Stomach (tissue), 9 donors: ENCODE results near the gene ZNF789. TPM values are rescaled to one million over a fixed set of nuclear protein-coding genes. Genes with fewer than 3 reads are reported as not detected.

ENCODE experiments used
- DNase-seq, 2 donors: peaks; one replicate each; pipeline versions ENCODE4 v3.0.0 to v3.0.0-alpha.2; 2013 to 2019
- H3K27ac ChIP-seq, 5 donors: fragments of 200-600 bp in 4 of 5; sonication (generic) in 4 of 5; one replicate each; pipeline ENCODE4 v1.5.1; 2013 to 2019; ENCODE audit warnings: mild to moderate bottlenecking in 1 of 5, moderate library complexity in 1 of 5
- H3K27me3 ChIP-seq, 3 donors: fragments of 200-600 bp; sonication (generic); one replicate each; pipeline ENCODE4 v1.5.1; 2017 to 2019; ENCODE audit warnings: mixed run types in 1 of 3
- H3K36me3 ChIP-seq, 4 donors: fragments of 200-600 bp; sonication (generic); 1 replicate in 3 of 4; 2 replicates in 1 of 4; pipeline ENCODE4 v1.5.1; 2016 to 2019
- H3K4me1 ChIP-seq, 4 donors: fragments of 200-600 bp; sonication (generic); one replicate each; pipeline ENCODE4 v1.5.1; 2016 to 2019
- H3K4me3 ChIP-seq, 4 donors: fragments of 200-600 bp; sonication (generic) in 3 of 4; one replicate each; pipeline ENCODE4 v1.5.1; 2016 to 2019; ENCODE audit warnings: mild to moderate bottlenecking in 1 of 4
- H3K9me3 ChIP-seq, 4 donors: fragments of 200-600 bp; sonication (generic); one replicate each; pipeline ENCODE4 v1.5.1; 2016 to 2019
- CTCF ChIP-seq, 7 experiments: fragments of 450-650 bp in 4 of 7; fragments of 200-600 bp in 3 of 7; sonication (generic) in 3 of 7; IDR thresholded peaks; one replicate each; pipeline ENCODE4 v1.5.1; 2016 to 2019; ENCODE audit warnings: antibody characterized with exemption in 7 of 7, control low read depth in 2 of 7, mild to moderate bottlenecking in 1 of 7
- EP300 ChIP-seq: sonication (generic); formaldehyde crosslinking; IDR thresholded peaks from one replicate; pipeline ENCODE4 v1.6.1; 2017; ENCODE audit warnings: antibody characterized with exemption
- POLR2A ChIP-seq, 4 donors: fragments of 450-650 bp; IDR thresholded peaks; one replicate each; pipeline ENCODE4 v1.6.1; 2016; ENCODE audit warnings: antibody characterized with exemption in 4 of 4, control low read depth in 2 of 4, mild to moderate bottlenecking in 1 of 4, moderate library complexity in 1 of 4
- POLR2AphosphoS5 ChIP-seq, 3 donors: sonication (generic); formaldehyde crosslinking; IDR thresholded peaks; one replicate each; pipeline ENCODE4 v1.6.1; 2016; ENCODE audit warnings: antibody characterized with exemption in 3 of 3
- WGBS, 5 donors: extraction: QIAGEN DNeasy Blood & Tissue Kit in 3 of 5; methylation state at CpG; one replicate each; pipeline versions ENCODE4 v1.1.5 to v1.1.7; 2013 to 2018; 5-methylcytosine and 5-hydroxymethylcytosine counted together
- intact Hi-C: fragments of 100-400 bp; cut with DNase I; formaldehyde crosslinking; loops from one replicate; pipeline ENCODE4 v1.15.1; 2023; ENCODE audit warnings: low total_unique reads
- polyA plus RNA-seq, 3 donors: library from polyadenylated mRNA; stranded (reverse); fragments of 200-250 nt; gene quantifications; one replicate each; pipeline ENCODE4 v1.2.3, GENCODE V29; 2013
- total RNA-seq, 5 donors: library from RNA; depleted of rRNA; stranded (reverse); fragments of >200 nt; gene quantifications; one replicate each; pipeline versions ENCODE4 v1.1.0 to v1.2.3, GENCODE V29; 2014 to 2016
- donor health status: healthy with polysubstance abuse.
- donor health status: Bipolar disorder and iron deficiency.
- donor health status: healthy.

The ZNF789 gene
- total and polyA plus RNA-seq, 8 donors: 6.6 to 55.6 (median 14.9) TPM

GRCh38 chr7:99521399-99521798, 48.7 kb downstream of the ZNF789 start:
- Histone ChIP-seq H3K27me3 (no peaks in the 10 kb centered on the region), H3K9me3 (no peaks in the 10 kb centered on the region), H3K4me3 (no peak overlapping the region), H3K4me1 (no peaks in the 10 kb centered on the region), H3K36me3 (peaks cover 24 to 95% (median 92%) of the 10 kb centered on the region in 4 donors), H3K27ac (no peak overlapping the region)
- WGBS, 5 donors: 92 to 96% (median 93%) methylated on average over 3 of the region's 3 CpGs
- DNase-seq: no peak
- intact Hi-C loops: no loop called here
- TF ChIP-seq CTCF (IDR thresholded peaks at IDR 0.05): no peak
- no peak for TF ChIP-seq EP300
- TF ChIP-seq POLR2A (IDR thresholded peaks at IDR 0.05): no peak
- no peak for TF ChIP-seq POLR2AphosphoS5 (IDR thresholded peaks at IDR 0.05)

GRCh38 chr7:99525713-99526440, 53.2 kb downstream of the ZNF789 start:
- H3K9me3 ChIP-seq: peaks cover 8 to 29% (median 21%) of the 10 kb centered on the region in 4 donors
- peak in 1 of 2 donors; percentile 32 for DNase-seq
- peaks cover 46 to 100% (median 94%) of the 10 kb centered on the region in 4 donors for H3K36me3 ChIP-seq
- H3K4me3 ChIP-seq: no peak overlapping the region
- 94 to 99% (median 96%) methylated on average over 21 of the region's 21 CpGs for WGBS, 5 donors
- intact Hi-C loops: no loop called here
- H3K27me3 ChIP-seq: no peaks in the 10 kb centered on the region
- no peak overlapping the region for H3K27ac ChIP-seq
- H3K4me1 ChIP-seq: no peaks in the 10 kb centered on the region
- no peak for TF ChIP-seq CTCF (IDR thresholded peaks at IDR 0.05)
- TF ChIP-seq EP300: no peak
- TF ChIP-seq POLR2AphosphoS5 (IDR thresholded peaks at IDR 0.05): no peak
- no peak for TF ChIP-seq POLR2A (IDR thresholded peaks at IDR 0.05)

- no peak overlapping the region for H3K27ac ChIP-seq
- intact Hi-C loops: no loop called here
- WGBS, 5 donors: 97 to 99% (median 99%) methylated on average over 12 of the region's 12 CpGs
- TF ChIP-seq CTCF (IDR thresholded peaks at IDR 0.05) (no peak), POLR2A (IDR thresholded peaks at IDR 0.05) (no peak), EP300 (no peak), POLR2AphosphoS5 (IDR thresholded peaks at IDR 0.05) (no peak)
- peaks cover 49 to 81% (median 74%) of the 10 kb centered on the region in 4 donors for H3K36me3 ChIP-seq
- H3K4me1 ChIP-seq: no peaks in the 10 kb centered on the region
- no peak for DNase-seq
- no peak overlapping the region for H3K4me3 ChIP-seq
- peaks cover 31 to 82% (median 67%) of the 10 kb centered on the region in 4 donors for H3K9me3 ChIP-seq
- no peaks in the 10 kb centered on the region for H3K27me3 ChIP-seq
Measured at GRCh38 chr7:99531354-99531765, 58.7 kb downstream of the ZNF789 start.

GRCh38 chr7:99535667-99536066, 63.0 kb downstream of the ZNF789 start:
- H3K36me3 ChIP-seq: peaks cover 17 to 38% (median 33%) of the 10 kb centered on the region in 4 donors
- H3K4me3 ChIP-seq: no peak overlapping the region
- no peak for TF ChIP-seq EP300
- no peak for TF ChIP-seq POLR2A (IDR thresholded peaks at IDR 0.05)
- no peak for TF ChIP-seq POLR2AphosphoS5 (IDR thresholded peaks at IDR 0.05)
- no peak for TF ChIP-seq CTCF (IDR thresholded peaks at IDR 0.05)
- no peaks in the 10 kb centered on the region for H3K27me3 ChIP-seq
- WGBS, 5 donors: 96 to 100% (median 97%) methylated on average over 2 of the region's 2 CpGs
- no peaks in the 10 kb centered on the region for H3K4me1 ChIP-seq
- no peak for DNase-seq
- H3K27ac ChIP-seq: no peak overlapping the region
- intact Hi-C loops: no loop called here
- H3K9me3 ChIP-seq: peaks cover 31 to 98% (median 72%) of the 10 kb centered on the region in 4 donors

Other genes with a start within 250 kb of the ZNF789 start
- gene MYH16, start 200.1 kb upstream of the ZNF789 start, total RNA-seq: under 1 TPM in 1 of 5 donors, not detected in 4; 0.37 TPM
- under 1 TPM in 1 of 3 donors, not detected in 2; 0.05 TPM for gene MYH16, start 200.1 kb upstream of the ZNF789 start, polyA plus RNA-seq
- gene ARPC1A, start 147.0 kb upstream of the ZNF789 start, total RNA-seq: 100 to 1,000 TPM in 4 of 5 donors, 10 to 100 TPM in 1; 93.3 to 220 (median 117) TPM
- 100 to 1,000 TPM; 165 to 344 (median 257) TPM for gene ARPC1A, start 147.0 kb upstream of the ZNF789 start, polyA plus RNA-seq
- 100 to 1,000 TPM in 3 of 5 donors, 10 to 100 TPM in 2; 25.1 to 229 (median 113) TPM for gene ARPC1B, start 98.2 kb upstream of the ZNF789 start, total RNA-seq
- gene ARPC1B, start 98.2 kb upstream of the ZNF789 start, polyA plus RNA-seq: 100 to 1,000 TPM in 2 of 3 donors, 10 to 100 TPM in 1; 89.9 to 196 (median 106) TPM
- gene PDAP1, start 64.3 kb upstream of the ZNF789 start, total RNA-seq: 10 to 100 TPM; 22.8 to 79.9 (median 32.3) TPM
- gene PDAP1, start 64.3 kb upstream of the ZNF789 start, polyA plus RNA-seq: 100 to 1,000 TPM; 129 to 153 (median 133) TPM
- 100 to 1,000 TPM in 1 of 5 donors, 10 to 100 TPM in 4; 58.0 to 122 (median 82.3) TPM for gene BUD31, start 63.9 kb upstream of the ZNF789 start, total RNA-seq
- gene BUD31, start 63.9 kb upstream of the ZNF789 start, polyA plus RNA-seq: 100 to 1,000 TPM; 127 to 155 (median 151) TPM
- 1 to 10 TPM in 4 of 5 donors, under 1 TPM in 1; 0.87 to 3.5 (median 2.7) TPM for gene PTCD1, start 34.1 kb upstream of the ZNF789 start, total RNA-seq
- gene PTCD1, start 34.1 kb upstream of the ZNF789 start, polyA plus RNA-seq: 1 to 10 TPM; 1.8 to 3.1 (median 2.0) TPM
- 10 to 100 TPM in 4 of 5 donors, 1 to 10 TPM in 1; 4.5 to 43.8 (median 28.8) TPM for gene CPSF4, start 33.9 kb upstream of the ZNF789 start, total RNA-seq
- 10 to 100 TPM; 24.9 to 31.3 (median 25.6) TPM for gene CPSF4, start 33.9 kb upstream of the ZNF789 start, polyA plus RNA-seq
- gene ATP5MF, start 6.7 kb upstream of the ZNF789 start, total RNA-seq: 100 to 1,000 TPM in 4 of 5 donors, 1 to 10 TPM in 1; 1.2 to 441 (median 159) TPM
- gene ATP5MF, start 6.7 kb upstream of the ZNF789 start, polyA plus RNA-seq: 1,000 to 10,000 TPM; 1,153 to 1,530 (median 1,469) TPM
- gene ZNF394, start 27.4 kb downstream of the ZNF789 start, total RNA-seq: 100 to 1,000 TPM in 1 of 5 donors, 10 to 100 TPM in 4; 16.9 to 177 (median 48.0) TPM
- gene ZNF394, start 27.4 kb downstream of the ZNF789 start, polyA plus RNA-seq: 10 to 100 TPM; 15.7 to 16.7 (median 16.4) TPM
- 10 to 100 TPM in 1 of 5 donors, 1 to 10 TPM in 3, under 1 TPM in 1; 0.58 to 11.4 (median 4.0) TPM for gene ZKSCAN5, start 31.8 kb downstream of the ZNF789 start, total RNA-seq
- gene ZKSCAN5, start 31.8 kb downstream of the ZNF789 start, polyA plus RNA-seq: 1 to 10 TPM; 2.7 to 3.8 (median 2.9) TPM
- gene FAM200A, start 79.2 kb downstream of the ZNF789 start, total RNA-seq: 10 to 100 TPM in 1 of 5 donors, 1 to 10 TPM in 2, under 1 TPM in 2; 0.45 to 35.9 (median 3.3) TPM
- gene FAM200A, start 79.2 kb downstream of the ZNF789 start, polyA plus RNA-seq: 1 to 10 TPM; 3.1 to 4.2 (median 3.5) TPM
- 100 to 1,000 TPM in 2 of 5 donors, 10 to 100 TPM in 3; 55.8 to 162 (median 94.5) TPM for gene ZNF655, start 85.8 kb downstream of the ZNF789 start, total RNA-seq
- gene ZNF655, start 85.8 kb downstream of the ZNF789 start, polyA plus RNA-seq: 10 to 100 TPM; 33.0 to 41.2 (median 37.5) TPM
- 1 to 10 TPM in 1 of 5 donors, under 1 TPM in 1, not detected in 3; 0.73 to 4.3 TPM for gene TMEM225B, start 125.4 kb downstream of the ZNF789 start, total RNA-seq
- 1 to 10 TPM in 1 of 3 donors, under 1 TPM in 1, not detected in 1; 0.75 to 1.2 TPM for gene TMEM225B, start 125.4 kb downstream of the ZNF789 start, polyA plus RNA-seq
- 10 to 100 TPM; 10.7 to 16.2 (median 12.3) TPM for gene ZSCAN25, start 144.1 kb downstream of the ZNF789 start, total RNA-seq
- gene ZSCAN25, start 144.1 kb downstream of the ZNF789 start, polyA plus RNA-seq: 1 to 10 TPM; 3.5 to 4.1 (median 3.7) TPM
- 100 to 1,000 TPM in 4 of 5 donors, 10 to 100 TPM in 1; 45.2 to 538 (median 423) TPM for gene CYP3A5, start 207.1 kb downstream of the ZNF789 start, total RNA-seq
- 10 to 100 TPM; 26.3 to 81.7 (median 44.5) TPM for gene CYP3A5, start 207.1 kb downstream of the ZNF789 start, polyA plus RNA-seq